GM21737 (cell line): ENCODE measurements around the gene DGKH.
"Not testable (repeated sequence)": the region's sequence is repeated elsewhere in the genome, so short reads cannot be mapped to it uniquely, and the experiment has no call there.

Experiments
- ATAC-seq: cut with Tn5 transposase; IDR thresholded peaks from one replicate; pipeline ENCODE4 v1.9.1; 2021; ENCODE audit warnings: mild to moderate bottlenecking, moderate library complexity; ENCODE audit not compliant: unreplicated experiment

DGKH gene

GRCh38 chr13:42041011-42041683, 7.3 kb upstream of the DGKH start:
- peak; percentile 4 for ATAC-seq

- peak; percentile 37 for ATAC-seq
Measured at GRCh38 chr13:42041684-42042035, 6.8 kb upstream of the DGKH start.

- no peak for ATAC-seq
Measured at GRCh38 chr13:42043676-42044075, 4.8 kb upstream of the DGKH start.

GRCh38 chr13:42046448-42046847, 2.0 kb upstream of the DGKH start:
- no peak for ATAC-seq

- ATAC-seq, result peak; percentile 29
Measured at GRCh38 chr13:42047561-42048341, 697 bp upstream of the DGKH start.

- peak; percentile 40 for ATAC-seq
Measured at GRCh38 chr13:42048684-42049453, 421 bp downstream of the DGKH start.

- peak; percentile 23 for ATAC-seq
Measured at GRCh38 chr13:42049454-42049813, 986 bp downstream of the DGKH start.

- no peak for ATAC-seq
Measured at GRCh38 chr13:42054798-42055499, 6.5 kb downstream of the DGKH start.

- ATAC-seq, result no peak
Measured at GRCh38 chr13:42055500-42056085, 7.1 kb downstream of the DGKH start.

GRCh38 chr13:42056146-42056545, 7.7 kb downstream of the DGKH start:
- no peak for ATAC-seq

GRCh38 chr13:42056583-42056982, 8.1 kb downstream of the DGKH start:
- no peak for ATAC-seq

- ATAC-seq, result no peak
Measured at GRCh38 chr13:42057918-42058530, 9.6 kb downstream of the DGKH start.

- no peak for ATAC-seq
Measured at GRCh38 chr13:42061943-42062342, 13.5 kb downstream of the DGKH start.

- ATAC-seq, result no peak
Measured at GRCh38 chr13:42063105-42063504, 14.7 kb downstream of the DGKH start.

GRCh38 chr13:42064259-42064658, 15.8 kb downstream of the DGKH start:
- no peak for ATAC-seq

GRCh38 chr13:42064966-42065365, 16.5 kb downstream of the DGKH start:
- ATAC-seq, result no peak

GRCh38 chr13:42065414-42065813, 17.0 kb downstream of the DGKH start:
- no peak for ATAC-seq

GRCh38 chr13:42066542-42066941, 18.1 kb downstream of the DGKH start:
- no peak for ATAC-seq

GRCh38 chr13:42068886-42069285, 20.4 kb downstream of the DGKH start:
- no peak for ATAC-seq

- ATAC-seq, result not testable (repeated sequence)
Measured at GRCh38 chr13:42070599-42070998, 22.2 kb downstream of the DGKH start.
